ENCODE measurements around the gene ME2. TPM values are rescaled to one million over a fixed set of nuclear protein-coding genes. Genes with fewer than 3 reads are reported as not detected.
A peak's percentile ranks its signal among the peaks of the same experiment; 100 is the strongest.
"Not testable (repeated sequence)": the region's sequence is repeated elsewhere in the genome, so short reads cannot be mapped to it uniquely, and the experiment has no call there.

Gene ME2
- total RNA-seq, 2 experiments from 2014 or later: 15.6 to 16.1 TPM

- H3K27me3 ChIP-seq (ENCODE audit: control insufficient read depth in 1 of 2, insufficient read depth in 2 of 2, low read length in 2 of 2): no peaks in the 10 kb centered on the region
- no peaks in the 10 kb centered on the region for H3K9me3 ChIP-seq (ENCODE audit: control insufficient read depth in 1 of 2, insufficient read depth in 1 of 2, low read length in 2 of 2)
- Mint-ChIP-seq H3K4me3 (peak overlapping the region; percentile 98), H3K4me1 (ENCODE audit: low read depth) (peaks cover 32% of the 10 kb centered on the region), H3K36me3 (ENCODE audit: low read depth) (peaks cover 18% of the 10 kb centered on the region), H3K27ac (peak overlapping the region; percentile 96), H3K9me3 (no peaks in the 10 kb centered on the region), H3K27me3 (no peaks in the 10 kb centered on the region)
- CTCF ChIA-PET: interaction anchor here (1.4 kb wide), 1 partner anchor 9 kb away, joined by 3 read pairs; no protein-coding TSS in a partner anchor
- peaks cover 34% of the 10 kb centered on the region for H3K4me1 ChIP-seq (ENCODE audit: insufficient read depth, low read length)
- no peak overlapping the region for H3K27ac ChIP-seq (ENCODE audit: low read depth in 1 of 2, low read length in 2 of 2)
- intact Hi-C loops (cut with DNase I, micrococcal nuclease): no loop called here
- no peak for DNase-seq
- TF ChIP-seq, protein P1, sequence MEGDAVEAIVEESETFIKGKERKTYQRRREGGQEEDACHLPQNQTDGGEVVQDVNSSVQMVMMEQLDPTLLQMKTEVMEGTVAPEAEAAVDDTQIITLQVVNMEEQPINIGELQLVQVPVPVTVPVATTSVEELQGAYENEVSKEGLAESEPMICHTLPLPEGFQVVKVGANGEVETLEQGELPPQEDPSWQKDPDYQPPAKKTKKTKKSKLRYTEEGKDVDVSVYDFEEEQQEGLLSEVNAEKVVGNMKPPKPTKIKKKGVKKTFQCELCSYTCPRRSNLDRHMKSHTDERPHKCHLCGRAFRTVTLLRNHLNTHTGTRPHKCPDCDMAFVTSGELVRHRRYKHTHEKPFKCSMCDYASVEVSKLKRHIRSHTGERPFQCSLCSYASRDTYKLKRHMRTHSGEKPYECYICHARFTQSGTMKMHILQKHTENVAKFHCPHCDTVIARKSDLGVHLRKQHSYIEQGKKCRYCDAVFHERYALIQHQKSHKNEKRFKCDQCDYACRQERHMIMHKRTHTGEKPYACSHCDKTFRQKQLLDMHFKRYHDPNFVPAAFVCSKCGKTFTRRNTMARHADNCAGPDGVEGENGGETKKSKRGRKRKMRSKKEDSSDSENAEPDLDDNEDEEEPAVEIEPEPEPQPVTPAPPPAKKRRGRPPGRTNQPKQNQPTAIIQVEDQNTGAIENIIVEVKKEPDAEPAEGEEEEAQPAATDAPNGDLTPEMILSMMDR (IDR thresholded peaks at IDR 0.05): no peak
- H3K4me3 ChIP-seq (ENCODE audit: low read length): peak overlapping the region; percentile 93
- POLR2A ChIA-PET: interaction anchor here (0.8 to 1.4 kb wide), 3 partner anchors 88 to 317 kb away, joined by 3 to 7 read pairs (median 3); partner anchors contain the start of genes ELAC1, MEX3C and SMAD4
- no peaks in the 10 kb centered on the region for H3K36me3 ChIP-seq (ENCODE audit: insufficient read depth, low read length)
- ATAC-seq (ENCODE audit: poor library complexity): no peak
These were observed 1.2 kb downstream of the ME2 start for GRCh38 chr18:50880119-50880465.

- H3K27ac Mint-ChIP-seq; H3K36me3 ChIP-seq (ENCODE audit: insufficient read depth, low read length); ATAC-seq (ENCODE audit: poor library complexity); H3K4me3 Mint-ChIP-seq; H3K27me3 Mint-ChIP-seq; intact Hi-C loops (cut with DNase I, micrococcal nuclease); H3K27me3 ChIP-seq (ENCODE audit: control insufficient read depth in 1 of 2, insufficient read depth in 2 of 2, low read length in 2 of 2); H3K9me3 ChIP-seq (ENCODE audit: control insufficient read depth in 1 of 2, insufficient read depth in 1 of 2, low read length in 2 of 2); H3K4me3 ChIP-seq (ENCODE audit: low read length); H3K27ac ChIP-seq (ENCODE audit: low read depth in 1 of 2, low read length in 2 of 2); DNase-seq; H3K9me3 Mint-ChIP-seq: not testable (repeated sequence)
- H3K4me1 Mint-ChIP-seq (ENCODE audit: low read depth): peaks cover 32% of the 10 kb centered on the region
- peaks cover 18% of the 10 kb centered on the region for H3K36me3 Mint-ChIP-seq (ENCODE audit: low read depth)
- H3K4me1 ChIP-seq (ENCODE audit: insufficient read depth, low read length): peaks cover 36% of the 10 kb centered on the region
- CTCF ChIA-PET: interaction anchor here (1.4 kb wide), 1 partner anchor 8 kb away, joined by 3 read pairs; no protein-coding TSS in a partner anchor
- POLR2A ChIA-PET: interaction anchor here (1.1 to 1.4 kb wide), 2 partner anchors 149 to 316 kb away, joined by 3 to 7 read pairs; partner anchors contain the start of genes MEX3C and SMAD4
These were observed 2.0 kb downstream of the ME2 start for GRCh38 chr18:50880944-50881343.

GRCh38 chr18:50886929-50887328, 8.0 kb downstream of the ME2 start:
- ChIA-PET CTCF (no interaction called here), POLR2A (interaction anchor here (1.9 kb wide), 1 partner anchor 8 kb away, joined by 13 read pairs; the partner anchor contains the start of gene ME2)
- peaks cover 2% of the 10 kb centered on the region for H3K9me3 Mint-ChIP-seq
- peaks cover 10% of the 10 kb centered on the region for H3K4me1 ChIP-seq (ENCODE audit: insufficient read depth, low read length)
- H3K4me3 ChIP-seq (ENCODE audit: low read length): no peak overlapping the region
- no peaks in the 10 kb centered on the region for H3K27me3 ChIP-seq (ENCODE audit: control insufficient read depth in 1 of 2, insufficient read depth in 2 of 2, low read length in 2 of 2)
- intact Hi-C loops (cut with DNase I, micrococcal nuclease): no loop called here
- H3K4me1 Mint-ChIP-seq (ENCODE audit: low read depth): peaks cover 15% of the 10 kb centered on the region
- TF ChIP-seq, protein P1 (IDR thresholded peaks at IDR 0.05): no peak
- no peak for DNase-seq
- H3K36me3 ChIP-seq (ENCODE audit: insufficient read depth, low read length): no peaks in the 10 kb centered on the region
- peaks cover 53% of the 10 kb centered on the region for H3K36me3 Mint-ChIP-seq (ENCODE audit: low read depth)
- H3K27ac ChIP-seq (ENCODE audit: low read depth in 1 of 2, low read length in 2 of 2): no peak overlapping the region
- H3K27me3 Mint-ChIP-seq: no peaks in the 10 kb centered on the region
- H3K9me3 ChIP-seq (ENCODE audit: control insufficient read depth in 1 of 2, insufficient read depth in 1 of 2, low read length in 2 of 2): peaks cover 0 to 5% of the 10 kb centered on the region in 2 experiments
- no peak overlapping the region for H3K27ac Mint-ChIP-seq
- no peak for ATAC-seq (ENCODE audit: poor library complexity)
- no peak overlapping the region for H3K4me3 Mint-ChIP-seq

All from CD4-positive, alpha-beta T cell (primary cell).